Smooth muscle cell (in vitro differentiated cells): ENCODE measurements around the gene SBF2. TPM values are rescaled to one million over a fixed set of nuclear protein-coding genes. Genes with fewer than 3 reads are reported as not detected.

Experiments
- DNase-seq: peaks from one replicate; lab custom pipeline; 2025; ENCODE audit not compliant: unreplicated experiment; lab: John Stamatoyannopoulos, UW
- H2AFZ ChIP-seq: fragments of 200-600 bp; sonication (generic); 2 replicates; pipeline ENCODE4 v1.6.0; 2016; ENCODE audit warnings: antibody characterized with exemption, low read depth, mild to moderate bottlenecking
- H3F3A ChIP-seq: fragments of 200-600 bp; sonication (generic); 2 replicates; pipeline ENCODE4 v1.6.0; 2017; ENCODE audit warnings: antibody characterized with exemption, low read depth
- H3K27ac ChIP-seq: fragments of 200-600 bp; sonication (generic); 2 replicates; pipeline ENCODE4 v1.5.1; 2016; ENCODE audit warnings: low read depth, mild to moderate bottlenecking
- H3K27me3 ChIP-seq: fragments of 200-600 bp; sonication (generic); 2 replicates; pipeline ENCODE4 v1.6.1; 2016; ENCODE audit warnings: low read depth, mild to moderate bottlenecking
- H3K36me3 ChIP-seq: fragments of 200-600 bp; sonication (generic); 2 replicates; pipeline ENCODE4 v1.5.1; 2016; ENCODE audit warnings: low read depth
- H3K4me1 ChIP-seq: fragments of 200-600 bp; sonication (generic); 2 replicates; pipeline ENCODE4 v1.5.1; 2016; ENCODE audit warnings: low read depth
- H3K4me2 ChIP-seq: fragments of 200-600 bp; sonication (generic); 2 replicates; pipeline ENCODE4 v1.6.0; 2016; ENCODE audit warnings: mild to moderate bottlenecking
- H3K4me3 ChIP-seq: fragments of 200-600 bp; sonication (generic); 2 replicates; pipeline ENCODE4 v1.5.1; 2016; ENCODE audit warnings: mild to moderate bottlenecking
- H3K79me2 ChIP-seq: fragments of 200-600 bp; sonication (generic); 2 replicates; pipeline ENCODE4 v1.6.0; 2016; ENCODE audit warnings: low read depth, mild to moderate bottlenecking
- H3K9ac ChIP-seq: fragments of 200-600 bp; sonication (generic); 2 replicates; pipeline ENCODE4 v1.6.0; 2016; ENCODE audit warnings: low read depth
- H3K9me3 ChIP-seq: fragments of 200-600 bp; sonication (generic); replicated peaks from 2 replicates; pipeline ENCODE4 v1.5.1; 2016; ENCODE audit warnings: low read depth
- H4K20me1 ChIP-seq: fragments of 200-600 bp; sonication (generic); 2 replicates; pipeline ENCODE4 v1.6.0; 2016; ENCODE audit warnings: low read depth
- WGBS: methylation state at CpG from one replicate; pipeline ENCODE4 v1.1.7; 2016; ENCODE audit warnings: low lambda C conversion rate; 5-methylcytosine and 5-hydroxymethylcytosine counted together
- polyA plus RNA-seq: library from polyadenylated mRNA; unstranded; fragments of >200 nt; fragmentation: Nextera tagmentation; extraction: Ambion mirVana; gene quantifications from 2 replicates; pipeline ENCODE4 v1.2.1, GENCODE V29; 2016
- total RNA-seq: library from RNA; depleted of rRNA; stranded (reverse); fragments of >200 nt; gene quantifications from 2 replicates; pipeline ENCODE4 v1.2.3, GENCODE V29; 2014
- TF ChIP-seq, protein P1 (sequence below): fragments of 200-600 bp; sonication (generic); IDR thresholded peaks from 2 replicates; pipeline ENCODE4 v1.5.1; 2017; ENCODE audit warnings: borderline replicate concordance, mild to moderate bottlenecking, antibody characterized with exemption; ENCODE audit not compliant: insufficient read depth, poor library complexity, severe bottlenecking

The SBF2 gene
- total and polyA plus RNA-seq, 2 experiments from 2014 or later: 19.0 to 80.7 TPM

DNA sequence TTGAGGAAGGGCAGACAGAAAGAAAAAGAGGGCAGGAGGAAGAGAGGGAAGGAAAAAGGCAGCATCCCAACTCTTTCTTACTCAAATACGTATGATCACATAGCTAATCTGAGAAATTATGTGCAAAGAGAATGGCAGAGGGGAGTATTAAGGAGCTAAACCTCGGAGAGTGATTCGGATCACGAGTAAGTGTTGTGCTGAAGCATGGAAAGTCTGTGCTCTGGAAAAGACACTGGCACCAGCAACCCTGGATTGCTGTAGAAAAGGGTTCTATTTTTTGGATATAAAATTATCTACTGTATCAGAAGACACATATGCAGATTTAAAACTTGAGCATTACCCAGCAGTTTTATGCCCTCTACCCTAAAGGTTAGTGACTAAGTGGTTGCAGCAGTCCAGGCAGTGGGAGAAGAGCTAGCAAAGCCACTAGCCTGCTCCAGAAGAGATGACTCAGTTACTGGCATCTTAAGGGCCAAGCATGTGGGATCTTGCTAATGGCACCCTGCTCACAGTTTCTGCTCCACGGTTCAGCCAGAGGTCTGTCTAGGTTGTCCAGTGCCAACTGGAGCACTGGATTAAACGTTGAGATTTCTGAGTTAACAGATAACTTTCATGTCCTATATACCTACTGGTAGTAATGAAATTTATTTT lies 478.4 kb downstream of the SBF2 start:
- H3K36me3 ChIP-seq: no peaks in the 10 kb centered on the region
- no peaks in the 10 kb centered on the region for H4K20me1 ChIP-seq
- no peaks in the 10 kb centered on the region for H3K4me1 ChIP-seq
- H3F3A ChIP-seq: peaks cover 5% of the 10 kb centered on the region
- H3K9ac ChIP-seq: no peak overlapping the region
- TF ChIP-seq, protein P1, sequence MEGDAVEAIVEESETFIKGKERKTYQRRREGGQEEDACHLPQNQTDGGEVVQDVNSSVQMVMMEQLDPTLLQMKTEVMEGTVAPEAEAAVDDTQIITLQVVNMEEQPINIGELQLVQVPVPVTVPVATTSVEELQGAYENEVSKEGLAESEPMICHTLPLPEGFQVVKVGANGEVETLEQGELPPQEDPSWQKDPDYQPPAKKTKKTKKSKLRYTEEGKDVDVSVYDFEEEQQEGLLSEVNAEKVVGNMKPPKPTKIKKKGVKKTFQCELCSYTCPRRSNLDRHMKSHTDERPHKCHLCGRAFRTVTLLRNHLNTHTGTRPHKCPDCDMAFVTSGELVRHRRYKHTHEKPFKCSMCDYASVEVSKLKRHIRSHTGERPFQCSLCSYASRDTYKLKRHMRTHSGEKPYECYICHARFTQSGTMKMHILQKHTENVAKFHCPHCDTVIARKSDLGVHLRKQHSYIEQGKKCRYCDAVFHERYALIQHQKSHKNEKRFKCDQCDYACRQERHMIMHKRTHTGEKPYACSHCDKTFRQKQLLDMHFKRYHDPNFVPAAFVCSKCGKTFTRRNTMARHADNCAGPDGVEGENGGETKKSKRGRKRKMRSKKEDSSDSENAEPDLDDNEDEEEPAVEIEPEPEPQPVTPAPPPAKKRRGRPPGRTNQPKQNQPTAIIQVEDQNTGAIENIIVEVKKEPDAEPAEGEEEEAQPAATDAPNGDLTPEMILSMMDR: no peak
- H3K9me3 ChIP-seq: no peaks in the 10 kb centered on the region
- no peak for DNase-seq
- peak overlapping the region; percentile 41 for H3K27ac ChIP-seq
- peak overlapping the region; percentile 15 for H3K4me2 ChIP-seq
- no peaks in the 10 kb centered on the region for H3K27me3 ChIP-seq
- no peaks in the 10 kb centered on the region for H3K79me2 ChIP-seq
- 73% methylated on average over 6 of the region's 6 CpGs for WGBS
- H3K4me3 ChIP-seq: no peak overlapping the region
- H2AFZ ChIP-seq: no peak overlapping the region

DNA sequence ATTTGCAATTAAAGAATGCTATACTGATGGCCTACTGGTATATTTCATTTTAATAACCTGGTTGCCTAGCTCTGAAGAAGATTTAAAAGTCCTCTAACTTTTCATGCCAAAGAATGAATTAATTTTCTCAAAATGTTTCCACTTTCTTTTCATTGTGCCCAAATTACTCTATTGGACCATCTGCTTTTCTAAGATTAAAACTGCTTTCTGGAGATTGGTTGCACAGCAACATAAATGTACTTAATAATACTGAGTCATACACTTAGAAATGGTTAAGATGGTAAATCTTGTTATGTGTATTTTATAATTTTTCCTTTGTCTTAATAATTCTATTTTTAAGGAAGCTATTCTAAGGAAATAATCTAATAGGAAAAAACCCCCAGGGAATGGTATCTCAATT lies 479.9 kb downstream of the SBF2 start:
- H3K9me3 ChIP-seq: no peaks in the 10 kb centered on the region
- TF ChIP-seq, protein P1: no peak

DNA sequence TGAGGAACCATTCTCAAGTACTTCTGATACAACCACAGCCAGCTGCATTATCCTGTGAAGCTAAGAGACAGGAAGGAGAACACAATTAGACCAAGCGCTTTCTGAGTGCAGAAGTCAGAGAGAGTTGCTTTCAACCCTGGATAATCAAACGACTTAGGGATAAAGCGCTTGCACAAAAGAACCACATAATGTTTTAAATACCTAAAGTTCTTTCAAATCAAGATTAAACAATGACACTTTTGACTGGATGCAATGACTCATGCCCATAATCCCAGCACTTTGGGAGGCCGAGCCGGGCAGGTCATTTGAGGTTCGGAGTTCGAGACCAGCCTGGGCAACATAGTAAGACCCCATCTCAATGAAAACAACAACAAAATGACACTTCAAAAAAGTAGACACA lies 485.1 kb downstream of the SBF2 start:
- H3K4me3 ChIP-seq: no peak overlapping the region
- peak overlapping the region; percentile 20 for H3K27ac ChIP-seq
- no peaks in the 10 kb centered on the region for H3K27me3 ChIP-seq
- no peaks in the 10 kb centered on the region for H4K20me1 ChIP-seq
- H2AFZ ChIP-seq: no peak overlapping the region
- peaks cover 8% of the 10 kb centered on the region for H3K36me3 ChIP-seq
- 53% methylated on average over 7 of the region's 7 CpGs for WGBS
- no peaks in the 10 kb centered on the region for H3K9me3 ChIP-seq
- no peak overlapping the region for H3K4me2 ChIP-seq
- peaks cover 13% of the 10 kb centered on the region for H3K4me1 ChIP-seq
- TF ChIP-seq, protein P1: no peak
- H3K79me2 ChIP-seq: no peaks in the 10 kb centered on the region
- no peak for DNase-seq
- no peak overlapping the region for H3K9ac ChIP-seq
- peaks cover 17% of the 10 kb centered on the region for H3F3A ChIP-seq

More for the DNA sequence above, 479.9 kb downstream of the SBF2 start:
- H4K20me1 ChIP-seq: no peaks in the 10 kb centered on the region
- no peaks in the 10 kb centered on the region for H3K27me3 ChIP-seq
- H3K9ac ChIP-seq: no peak overlapping the region
- H3K27ac ChIP-seq: no peak overlapping the region
- DNase-seq: no peak
- peaks cover 5% of the 10 kb centered on the region for H3F3A ChIP-seq
- H3K4me2 ChIP-seq: no peak overlapping the region
- H3K4me3 ChIP-seq: no peak overlapping the region
- no peak overlapping the region for H2AFZ ChIP-seq
- H3K36me3 ChIP-seq: no peaks in the 10 kb centered on the region
- no peaks in the 10 kb centered on the region for H3K4me1 ChIP-seq
- no peaks in the 10 kb centered on the region for H3K79me2 ChIP-seq
